ENCODE results near the gene VAV3.

- TF ChIP-seq, protein P1, sequence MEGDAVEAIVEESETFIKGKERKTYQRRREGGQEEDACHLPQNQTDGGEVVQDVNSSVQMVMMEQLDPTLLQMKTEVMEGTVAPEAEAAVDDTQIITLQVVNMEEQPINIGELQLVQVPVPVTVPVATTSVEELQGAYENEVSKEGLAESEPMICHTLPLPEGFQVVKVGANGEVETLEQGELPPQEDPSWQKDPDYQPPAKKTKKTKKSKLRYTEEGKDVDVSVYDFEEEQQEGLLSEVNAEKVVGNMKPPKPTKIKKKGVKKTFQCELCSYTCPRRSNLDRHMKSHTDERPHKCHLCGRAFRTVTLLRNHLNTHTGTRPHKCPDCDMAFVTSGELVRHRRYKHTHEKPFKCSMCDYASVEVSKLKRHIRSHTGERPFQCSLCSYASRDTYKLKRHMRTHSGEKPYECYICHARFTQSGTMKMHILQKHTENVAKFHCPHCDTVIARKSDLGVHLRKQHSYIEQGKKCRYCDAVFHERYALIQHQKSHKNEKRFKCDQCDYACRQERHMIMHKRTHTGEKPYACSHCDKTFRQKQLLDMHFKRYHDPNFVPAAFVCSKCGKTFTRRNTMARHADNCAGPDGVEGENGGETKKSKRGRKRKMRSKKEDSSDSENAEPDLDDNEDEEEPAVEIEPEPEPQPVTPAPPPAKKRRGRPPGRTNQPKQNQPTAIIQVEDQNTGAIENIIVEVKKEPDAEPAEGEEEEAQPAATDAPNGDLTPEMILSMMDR (optimal IDR thresholded peaks at IDR 0.05 in 1 of 3, IDR thresholded peaks at IDR 0.05 in 1 of 3, conservative IDR thresholded peaks at IDR 0.05 in 1 of 3; ENCODE audit: extremely low read depth in 1 of 3, insufficient read depth in 2 of 3, low read length in 3 of 3), result no peak
- no peak for TF ChIP-seq EZH2 (IDR thresholded peaks at IDR 0.05; ENCODE audit: low read length)
Measured at GRCh38 chr1:107538502-107538901, 426.5 kb downstream of the VAV3 start.
